ENCODE data around the gene MISP3.

MISP3 gene

GRCh38 chr19:14102102-14102696 is 29.6 kb downstream of the MISP3 start:
- no peak for DNase-seq (ENCODE audit: low read depth in 2 of 2)

GRCh38 chr19:14102756-14103155 is 30.2 kb downstream of the MISP3 start:
- DNase-seq (ENCODE audit: low read depth in 2 of 2) = no peak

- DNase-seq (ENCODE audit: low read depth in 2 of 2) = no peak
These were observed 30.7 kb downstream of the MISP3 start for GRCh38 chr19:14103310-14103709.

- no peak for DNase-seq (ENCODE audit: low read depth in 2 of 2)
These were observed 33.1 kb downstream of the MISP3 start for GRCh38 chr19:14105680-14106079.

DNA sequence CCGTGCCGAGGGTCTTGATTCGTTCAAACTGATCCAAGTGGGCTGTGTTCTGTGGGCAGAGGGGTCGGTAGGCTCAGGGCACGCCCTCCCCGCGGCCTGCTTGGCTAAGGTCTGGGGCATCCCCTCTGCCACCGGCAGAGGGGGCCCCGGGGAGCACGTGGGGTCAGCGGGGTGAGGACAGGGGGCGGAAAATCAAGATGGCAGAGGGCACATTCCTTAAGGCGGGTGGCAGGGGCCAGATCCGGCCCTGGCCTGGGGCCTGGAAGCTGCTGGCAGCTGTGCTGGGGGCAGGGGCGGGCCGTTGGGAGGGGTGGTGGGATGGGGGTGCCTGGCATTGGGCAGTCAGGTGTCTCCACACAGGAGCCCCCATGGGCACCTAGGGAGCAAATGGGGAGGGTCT is 34.3 kb downstream of the MISP3 start:
- DNase-seq (ENCODE audit: low read depth in 2 of 2) = no peak

DNA sequence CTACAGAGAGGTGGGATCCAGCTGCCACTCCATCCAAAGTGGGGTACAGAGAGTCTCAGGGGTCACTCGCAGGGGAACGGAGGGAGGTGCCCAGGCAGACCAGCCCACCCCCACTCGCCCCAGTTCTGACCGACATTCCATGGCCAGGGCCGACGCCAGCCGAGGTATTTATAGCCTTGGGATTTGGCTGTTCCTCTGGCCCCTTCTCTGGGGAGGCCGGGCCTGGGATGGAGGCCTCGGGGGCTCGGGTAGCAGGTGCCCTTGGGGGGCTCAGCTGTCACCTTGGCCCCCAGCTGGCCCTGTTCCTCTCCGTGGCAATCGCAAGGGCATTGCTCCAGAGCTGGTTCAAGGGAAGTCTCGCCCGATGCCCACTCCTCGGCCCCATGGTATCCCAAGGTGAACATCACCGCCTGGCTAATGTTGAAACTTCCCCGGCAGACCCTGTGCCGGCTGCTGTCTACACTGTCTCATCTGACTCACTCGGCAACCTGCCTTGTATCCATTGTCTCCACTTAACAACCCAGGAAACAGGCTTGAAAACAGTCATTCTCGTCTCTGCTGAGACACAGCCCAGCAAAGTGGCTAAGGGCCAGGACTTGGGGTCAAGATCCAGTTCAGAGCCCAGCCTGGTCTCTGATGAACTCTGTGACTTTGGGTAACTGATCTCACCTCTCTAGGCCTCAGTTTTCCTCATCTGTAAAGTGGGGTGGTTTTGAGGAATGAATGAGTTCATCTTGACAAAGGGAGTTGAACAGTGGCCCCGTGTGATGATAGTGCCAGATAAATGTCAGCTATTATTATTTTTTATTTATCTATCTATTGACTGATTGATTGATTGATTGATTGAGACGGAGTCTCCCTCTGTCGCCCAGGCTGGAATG is 35.2 kb downstream of the MISP3 start:
- no peak for DNase-seq (ENCODE audit: low read depth in 2 of 2)

DNA sequence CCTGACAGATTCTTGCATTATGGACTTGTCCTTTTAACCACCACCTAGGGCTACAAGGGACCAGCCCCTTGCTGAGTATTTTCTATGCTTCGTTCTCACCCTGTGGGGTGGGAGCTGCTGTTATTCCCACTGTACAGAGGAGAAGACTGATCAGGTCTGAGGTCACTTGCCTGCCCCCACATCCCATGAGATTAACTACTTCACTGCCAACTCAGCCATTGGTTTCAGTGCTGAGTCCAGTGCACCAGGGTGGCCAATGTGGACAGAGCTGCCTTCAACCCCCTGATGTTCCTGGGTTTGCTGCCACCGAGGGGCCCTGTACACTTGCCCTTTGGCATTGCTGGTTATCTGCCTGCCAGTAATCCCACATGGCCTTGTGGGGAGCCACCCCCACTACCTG is 38.1 kb downstream of the MISP3 start:
- DNase-seq (ENCODE audit: low read depth in 2 of 2) = no peak

DNA sequence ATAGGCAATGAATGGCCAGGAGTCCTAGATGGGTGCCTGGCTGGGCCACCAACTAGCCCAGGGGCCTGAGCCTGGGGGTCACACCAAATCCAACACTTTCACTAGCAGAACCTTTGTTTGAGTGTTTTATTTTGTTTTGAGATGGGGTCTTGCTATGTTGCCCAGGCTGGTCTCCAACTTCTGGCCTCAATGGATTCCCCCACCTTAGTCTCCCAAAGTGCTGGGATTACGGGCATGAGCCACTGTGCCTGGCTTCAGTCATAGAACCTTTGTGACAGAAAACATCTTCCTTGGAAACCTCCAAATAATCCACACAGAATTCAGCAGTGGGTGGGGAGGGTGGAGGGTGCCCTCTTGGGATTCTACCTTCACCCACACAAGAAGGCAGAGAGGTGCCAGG is 38.9 kb downstream of the MISP3 start:
- DNase-seq (ENCODE audit: low read depth in 2 of 2) = no peak

GRCh38 chr19:14112051-14112808 is 39.6 kb downstream of the MISP3 start:
- DNase-seq (ENCODE audit: low read depth in 2 of 2) = no peak

GRCh38 chr19:14112809-14113385 is 40.3 kb downstream of the MISP3 start:
- DNase-seq (ENCODE audit: low read depth in 2 of 2) = no peak

DNA sequence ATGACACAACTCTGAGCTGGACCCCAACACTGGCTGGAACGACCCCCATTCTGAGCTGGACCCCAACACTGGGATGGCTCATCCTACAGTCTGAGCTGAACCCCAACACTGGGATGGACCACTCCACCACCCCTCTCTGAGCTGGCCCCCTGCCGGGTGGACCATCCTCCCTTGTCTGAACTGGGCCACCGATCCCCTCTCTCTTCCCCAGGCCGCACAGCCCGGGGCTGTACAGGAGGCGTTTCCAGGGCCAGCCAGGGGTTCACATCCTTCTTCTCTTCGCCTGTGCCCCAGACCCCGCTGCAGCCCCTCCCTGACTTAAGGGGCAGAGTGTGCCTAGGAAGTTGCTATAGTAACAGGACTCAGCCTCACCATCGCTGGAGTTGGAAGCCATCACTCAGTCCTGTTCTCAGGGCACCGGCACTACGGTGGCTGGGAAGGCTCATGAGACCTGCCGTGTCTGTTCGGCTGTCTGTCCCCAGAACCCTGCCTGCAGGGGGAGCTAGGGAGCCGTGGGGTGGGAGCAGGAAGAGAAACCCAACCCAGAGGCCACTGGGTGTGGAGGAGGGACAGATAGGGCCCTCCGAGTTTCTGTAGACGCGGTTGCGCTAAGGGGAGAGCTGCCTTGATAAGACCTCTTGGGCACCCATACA is 41.3 kb downstream of the MISP3 start:
- DNase-seq (ENCODE audit: low read depth in 2 of 2) = peak in 1 of 2 donors; percentile 14

DNA sequence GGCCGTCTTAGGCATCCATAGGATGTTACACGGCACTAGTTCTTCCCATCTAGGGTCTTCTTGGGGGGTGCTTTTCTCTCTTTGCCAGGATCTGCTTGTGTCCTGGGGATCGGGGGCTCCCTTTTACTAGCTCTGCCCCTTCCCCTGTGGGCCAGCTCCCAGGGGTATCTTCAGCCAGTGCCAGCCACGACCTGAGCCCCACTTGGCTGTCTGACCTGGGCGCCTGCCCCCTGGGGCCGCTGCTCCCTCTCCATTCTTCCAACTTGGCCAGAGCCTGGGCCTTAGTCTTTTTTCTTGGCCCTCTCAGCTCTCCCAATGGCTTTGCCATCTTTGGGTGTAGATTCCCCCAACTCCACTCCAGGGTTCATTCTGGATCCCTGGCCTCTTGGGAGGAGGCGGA is 41.9 kb downstream of the MISP3 start:
- DNase-seq (ENCODE audit: low read depth in 2 of 2) = no peak

DNA sequence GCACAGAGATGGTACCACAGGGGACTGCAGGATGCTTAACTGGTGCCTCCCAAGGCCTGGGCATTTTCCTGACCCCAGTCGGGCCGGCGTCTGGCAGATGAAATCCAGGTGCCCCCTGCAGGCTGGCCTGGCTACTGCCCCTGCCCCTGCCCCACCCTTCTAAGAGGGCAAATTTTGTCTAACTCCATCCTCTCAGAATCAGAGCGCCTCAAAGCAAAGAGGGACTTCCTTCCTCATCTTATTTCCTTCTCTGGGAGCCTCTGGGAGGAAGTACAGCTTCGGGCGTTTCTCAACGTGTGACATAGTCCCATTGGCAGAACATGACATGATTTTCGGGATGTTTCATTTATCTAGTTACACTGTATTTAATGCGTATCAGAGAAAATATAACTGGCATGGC is 42.3 kb downstream of the MISP3 start:
- peak in 1 of 2 donors; percentile 13 for DNase-seq (ENCODE audit: low read depth in 2 of 2)

DNA sequence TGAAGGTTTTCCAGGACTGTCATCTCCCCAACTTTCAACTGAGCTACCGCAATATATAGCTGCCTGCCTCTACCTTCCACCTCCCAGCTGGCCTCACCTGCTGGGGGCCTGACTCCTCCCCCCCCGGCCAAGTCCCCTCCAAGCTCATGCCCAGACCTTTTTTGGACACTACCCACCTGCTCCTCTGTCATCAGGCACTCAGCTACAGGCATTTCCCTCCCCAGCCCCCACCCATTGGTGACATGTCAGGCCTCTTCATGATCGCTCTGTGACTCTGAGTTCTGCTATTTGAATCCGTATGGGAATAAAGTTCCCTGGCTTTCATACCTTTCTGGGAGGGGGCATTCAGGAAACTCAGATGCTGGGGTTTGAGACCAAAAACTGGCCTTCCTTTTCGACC is 43.2 kb downstream of the MISP3 start:
- no peak for DNase-seq (ENCODE audit: low read depth in 2 of 2)

DNA sequence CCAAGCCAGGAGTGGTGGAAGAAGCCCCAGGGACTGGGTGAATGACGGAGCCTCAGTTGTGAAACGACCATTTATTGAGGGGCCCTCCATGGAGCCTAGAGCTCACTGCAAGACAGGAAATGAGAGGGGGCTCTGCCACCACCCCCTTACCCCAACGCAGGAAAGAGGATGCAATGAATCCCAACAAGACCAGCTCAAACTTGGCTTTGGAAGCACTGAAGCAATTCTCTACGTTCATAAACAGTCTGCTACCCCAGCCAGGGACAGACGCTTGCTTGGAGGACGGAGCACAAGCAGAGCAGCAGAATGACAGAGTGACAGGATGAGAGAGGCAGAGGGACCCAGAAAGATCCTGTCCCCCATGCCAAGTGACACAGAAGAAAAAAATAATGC is 43.9 kb downstream of the MISP3 start:
- no peak for DNase-seq (ENCODE audit: low read depth in 2 of 2)

DNA sequence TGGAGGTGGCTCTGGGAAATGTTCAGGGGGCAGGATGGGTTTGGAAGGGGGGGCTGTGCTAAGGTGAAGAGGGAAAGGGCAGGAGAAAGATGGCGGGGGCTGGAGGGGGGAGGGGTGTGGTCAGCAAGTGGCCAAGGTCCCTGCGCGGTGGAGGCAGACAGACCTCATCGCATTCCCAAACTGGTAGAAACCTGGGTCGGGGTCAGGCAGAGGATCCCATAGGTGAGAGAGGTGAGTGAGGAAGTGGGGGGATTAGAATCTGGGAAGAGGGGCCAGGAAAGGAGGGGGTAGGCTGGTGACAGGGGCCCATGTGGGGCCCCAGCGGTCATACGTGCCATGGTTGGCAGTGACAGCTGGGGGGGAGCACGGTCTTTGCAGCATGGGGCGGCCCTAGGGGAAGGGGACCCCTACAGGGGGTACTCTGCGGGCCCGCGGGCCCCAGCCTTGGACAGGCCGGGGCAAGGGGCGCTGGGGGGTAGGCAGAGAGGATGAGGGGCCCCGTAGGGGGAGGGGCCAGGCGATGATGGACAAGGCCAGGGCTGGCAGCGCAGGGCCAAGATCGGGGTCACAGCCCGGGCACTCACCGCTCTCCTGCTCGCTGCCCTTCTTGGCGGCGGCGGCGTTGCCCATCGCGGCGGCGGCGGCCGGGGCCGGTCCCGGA is 44.5 kb downstream of the MISP3 start:
- no peak for DNase-seq (ENCODE audit: low read depth in 2 of 2)

- DNase-seq (ENCODE audit: low read depth in 2 of 2) = peak; percentile 97
These were observed 45.1 kb downstream of the MISP3 start, which contains the start of gene PRKACA for GRCh38 chr19:14117668-14118164. PRKACA (minus strand) TSS chr19:14117762; CDS start chr19:14117547, 215 bp downstream.

DNA sequence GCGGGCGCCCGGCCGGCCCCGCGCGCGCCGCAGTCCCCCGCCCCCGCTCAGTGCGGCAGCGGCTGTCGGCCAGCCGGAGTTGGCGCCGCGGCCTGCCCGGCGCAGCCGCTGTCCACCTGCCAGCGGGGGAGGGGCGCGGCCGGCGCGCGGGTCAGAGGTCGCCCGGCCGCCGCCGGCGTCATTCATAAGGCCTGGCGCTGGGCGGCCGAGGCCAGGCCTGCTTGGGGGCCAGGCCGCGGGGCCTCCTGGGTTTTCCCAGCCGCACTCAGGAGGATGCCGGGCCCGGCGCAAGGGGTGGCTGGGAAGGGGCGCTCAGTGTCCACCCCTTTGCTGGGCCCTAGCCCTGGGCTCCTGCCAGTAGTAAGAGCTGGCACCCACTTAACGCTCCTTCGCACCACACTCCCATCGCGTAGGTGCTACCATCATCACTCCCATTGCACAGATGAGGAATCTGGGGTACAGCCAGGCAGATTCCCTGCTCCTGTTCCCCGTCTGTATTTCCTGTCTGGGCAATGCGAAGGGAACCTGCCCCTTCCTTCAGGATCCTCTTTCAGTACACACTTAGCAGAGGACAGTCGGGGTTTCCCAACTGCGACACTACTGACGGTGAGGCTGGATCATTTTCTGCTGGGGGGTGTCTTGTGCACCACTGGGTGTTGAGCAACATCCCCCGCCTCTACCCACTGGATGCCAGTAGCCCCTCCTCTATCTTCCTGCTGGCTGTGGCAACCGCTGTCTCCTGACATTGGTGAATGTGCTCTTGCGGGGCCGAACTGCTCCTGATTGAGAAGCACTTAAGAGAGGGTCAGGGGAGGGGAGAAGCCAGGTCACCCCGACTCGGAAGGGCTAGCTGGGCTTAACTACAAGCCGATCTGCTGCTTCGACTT is 45.8 kb downstream of the MISP3 start:
- DNase-seq (ENCODE audit: low read depth in 2 of 2) = no peak

- no peak for DNase-seq (ENCODE audit: low read depth in 2 of 2)
These were observed 46.6 kb downstream of the MISP3 start for GRCh38 chr19:14119146-14119545.
